Panc1 (cell line): Measurements from ENCODE around the gene CCM2L. TPM values are rescaled to one million over a fixed set of nuclear protein-coding genes. Genes with fewer than 3 reads are reported as not detected.
A peak's percentile ranks its signal among the peaks of the same experiment; 100 is the strongest.

Experiments used
- ATAC-seq: fragments of 200-7000 bp; cut with Tn5 transposase; 2 replicates; pipeline ENCODE4 v1.9.1; 2020; ENCODE audit warnings: mild to moderate bottlenecking, moderate library complexity
- BruUV-seq: library from RNA; stranded (reverse); fragments of 400-500 nt; replicated peaks from 2 replicates; lab custom pipeline; 2021; lab: Mats Ljungman, UMichigan
- CTCF ChIA-PET: fragments of 300-600 bp; sonication (Branson Sonifier 250); formaldehyde crosslinking; loops from one replicate; lab custom pipeline; 2022; ENCODE audit warnings: antibody characterized with exemption; lab: Charles Lee
- POLR2A ChIA-PET: fragments of 300-600 bp; sonication (Branson Sonifier 250); formaldehyde crosslinking; loops from one replicate; lab custom pipeline; 2022; ENCODE audit warnings: antibody characterized with exemption; lab: Charles Lee
- DNase-seq: peaks from one replicate; pipeline ENCODE4 v3.0.0-alpha.2; 2010; ENCODE audit warnings: low read depth, low spot score
- H3K27ac ChIP-seq: 2 replicates; pipeline ENCODE4 v1.5.1; 2011; ENCODE audit warnings: mild to moderate bottlenecking, low read length, inconsistent platforms
- H3K27me3 ChIP-seq: fragments of 200-500 bp; sonication (Bioruptor generic); 2 replicates; pipeline ENCODE4 v1.6.0; 2014; ENCODE audit warnings: low read length, inconsistent platforms; ENCODE audit not compliant: control insufficient read depth, insufficient read depth
- H3K36me3 ChIP-seq: fragments of 200-500 bp; sonication (Bioruptor generic); 2 replicates; pipeline ENCODE4 v1.5.1; 2014; ENCODE audit warnings: inconsistent platforms, mild to moderate bottlenecking, low read length, moderate library complexity; ENCODE audit not compliant: control insufficient read depth, insufficient read depth
- H3K4me1 ChIP-seq: 2 replicates; pipeline ENCODE4 v1.5.1; 2011; ENCODE audit warnings: inconsistent platforms, mild to moderate bottlenecking, low read length, moderate library complexity; ENCODE audit not compliant: control insufficient read depth, insufficient read depth
- H3K4me3 ChIP-seq, 2 experiments: 2 replicates each; pipeline ENCODE4 v1.5.1; 2011 to 2012; ENCODE audit warnings: low read depth in 2 of 2, low read length in 2 of 2, mild to moderate bottlenecking in 2 of 2, inconsistent platforms in 1 of 2, moderate library complexity in 1 of 2
- H3K9me3 ChIP-seq: fragments of 200-500 bp; sonication (Bioruptor generic); 2 replicates; pipeline ENCODE4 v1.5.1; 2014; ENCODE audit warnings: low read depth, mild to moderate bottlenecking, inconsistent platforms, low read length, moderate library complexity; ENCODE audit not compliant: control insufficient read depth, insufficient read depth
- CTCF ChIP-seq: fragments of 450-650 bp; IDR thresholded peaks from 2 replicates; pipeline ENCODE4 v1.5.1; 2017; ENCODE audit warnings: mild to moderate bottlenecking
- POLR2AphosphoS5 ChIP-seq: IDR thresholded peaks from 2 replicates; pipeline ENCODE4 v1.6.1; 2012; ENCODE audit warnings: mild to moderate bottlenecking, low read depth, low read length, moderate library complexity
- REST ChIP-seq, 2 experiments: IDR thresholded peaks; 2 replicates each; pipeline ENCODE4 v1.6.1; 2011 to 2012; ENCODE audit warnings: low read depth in 2 of 2, control low read depth in 1 of 2, low read length in 1 of 2, mild to moderate bottlenecking in 1 of 2, moderate library complexity in 1 of 2; ENCODE audit not compliant: insufficient read depth in 1 of 2
- SIN3A ChIP-seq: IDR thresholded peaks from 2 replicates; pipeline ENCODE4 v1.6.1; 2012; ENCODE audit warnings: low read depth, mild to moderate bottlenecking, low read length, moderate library complexity, borderline replicate concordance; ENCODE audit not compliant: insufficient read depth
- TCF7L2 ChIP-seq: IDR thresholded peaks from 2 replicates; pipeline ENCODE4 v1.6.1; 2011; ENCODE audit warnings: mild to moderate bottlenecking, low read depth, low read length, inconsistent platforms
- in situ Hi-C: cut with HindIII; loops from 2 replicates; pipeline ENCODE4 v1.10.0; 2016; ENCODE audit warnings: low sequenced_read_pairs, low pct_unique_long_range_greater_than_20kb
- intact Hi-C: fragments of 100-400 bp; cut with micrococcal nuclease; formaldehyde crosslinking; loops from one replicate; pipeline ENCODE4 v1.10.0; 2022; ENCODE audit not compliant: unreplicated experiment
- total RNA-seq: library from RNA; stranded (reverse); gene quantifications from one replicate; pipeline ENCODE4 v1.2.1, GENCODE V29; 2021; ENCODE audit not compliant: unreplicated experiment

The CCM2L gene
- total RNA-seq, 1 experiment from 2014 or later, result 45.4 TPM

- Histone ChIP-seq H3K4me1 (peaks cover 70% of the 10 kb centered on the region), H3K4me3 (no peak overlapping the region), H3K36me3 (no peaks in the 10 kb centered on the region), H3K9me3 (no peaks in the 10 kb centered on the region), H3K27me3 (no peaks in the 10 kb centered on the region; the same call in 1 of the 2 replicates), H3K27ac (peak overlapping the region; percentile 93)
- in situ Hi-C loops (no loop called here), intact Hi-C loops (no loop called here)
- no peak for ATAC-seq
- DNase-seq, result no peak
- no peak for TF ChIP-seq REST (IDR thresholded peaks at IDR 0.05; ENCODE audit: insufficient read depth in 1 of 2, low read depth in 2 of 2, low read length in 1 of 2)
- no peak for TF ChIP-seq POLR2AphosphoS5
- no peak for TF ChIP-seq SIN3A
- TF ChIP-seq CTCF, result no peak
- no peak for TF ChIP-seq TCF7L2
- ChIA-PET CTCF (no interaction called here), POLR2A (interaction anchor here (0.6 to 1.0 kb wide), 2 partner anchors 18 to 104 kb away, joined by 3 read pairs; no protein-coding TSS in a partner anchor)
- BruUV-seq, result no TSS peak
Observed at GRCh38 chr20:31975874-31976273, 34.4 kb upstream of the CCM2L start.

GRCh38 chr20:31977080-31977479, 33.2 kb upstream of the CCM2L start:
- Histone ChIP-seq H3K9me3 (no peaks in the 10 kb centered on the region), H3K4me3 (no peak overlapping the region), H3K36me3 (no peaks in the 10 kb centered on the region), H3K27me3 (no peaks in the 10 kb centered on the region), H3K27ac (peak overlapping the region; percentile 93), H3K4me1 (peaks cover 58% of the 10 kb centered on the region)
- no peak for TF ChIP-seq POLR2AphosphoS5
- TF ChIP-seq SIN3A, result no peak
- TF ChIP-seq REST (IDR thresholded peaks at IDR 0.05; ENCODE audit: insufficient read depth in 1 of 2, low read depth in 2 of 2, low read length in 1 of 2), result no peak
- no peak for TF ChIP-seq CTCF
- no peak for TF ChIP-seq TCF7L2
- ATAC-seq (no peak), DNase-seq (no peak)
- intact Hi-C loops (no loop called here), in situ Hi-C loops (no loop called here)
- CTCF ChIA-PET, result no interaction called here
- no TSS peak for BruUV-seq
- POLR2A ChIA-PET, result no interaction called here
